GM18870 (cell line): ENCODE results near the gene SH3PXD2A.

Experiments
- ATAC-seq: cut with Tn5 transposase; IDR thresholded peaks from one replicate; pipeline ENCODE4 v1.9.1; 2021; ENCODE audit warnings: moderate library complexity; ENCODE audit not compliant: unreplicated experiment

SH3PXD2A gene

DNA sequence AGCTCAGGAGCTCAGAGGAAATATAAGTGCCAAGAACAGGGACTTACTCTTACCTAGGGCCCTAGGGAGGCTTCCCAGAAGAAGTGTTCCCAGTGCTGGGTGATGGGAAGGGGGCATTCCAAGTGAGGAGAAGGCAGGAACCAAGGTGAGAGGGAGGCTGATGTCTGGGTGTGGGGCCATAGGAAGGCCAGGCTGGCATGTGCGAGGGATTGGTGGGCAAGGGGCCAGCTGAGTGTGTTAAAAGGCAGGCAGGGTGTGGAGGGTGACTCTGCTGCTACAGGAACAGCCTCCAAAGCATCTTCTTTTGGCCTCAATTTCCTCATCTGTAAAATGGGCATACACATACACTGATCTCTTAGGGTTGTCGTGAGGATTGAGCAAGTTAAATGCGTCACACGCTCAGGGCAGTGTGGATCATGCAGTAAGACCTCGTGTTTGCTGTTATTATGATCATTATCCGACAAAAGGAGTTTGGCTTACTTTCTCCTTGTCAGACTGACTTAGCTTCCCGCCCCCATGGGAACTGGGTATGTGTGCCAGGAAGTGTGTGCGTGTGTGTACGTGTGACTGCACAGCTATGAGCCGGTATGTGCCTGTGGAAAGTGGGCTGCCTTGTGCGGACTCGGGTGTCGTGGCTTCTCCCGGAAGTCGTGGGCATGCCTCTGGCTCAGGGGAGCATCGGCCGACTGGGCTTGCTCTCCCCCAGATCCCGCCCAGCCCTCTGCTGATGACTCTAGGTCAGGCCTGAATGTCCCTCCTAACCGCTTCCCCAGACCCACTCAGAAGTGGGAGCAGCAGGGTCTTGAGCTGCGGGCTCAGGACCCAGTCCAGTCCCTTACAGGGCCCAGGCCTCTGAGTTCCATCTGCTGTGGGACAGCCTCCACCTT lies 302.3 kb downstream of the SH3PXD2A start:
- no peak for ATAC-seq

DNA sequence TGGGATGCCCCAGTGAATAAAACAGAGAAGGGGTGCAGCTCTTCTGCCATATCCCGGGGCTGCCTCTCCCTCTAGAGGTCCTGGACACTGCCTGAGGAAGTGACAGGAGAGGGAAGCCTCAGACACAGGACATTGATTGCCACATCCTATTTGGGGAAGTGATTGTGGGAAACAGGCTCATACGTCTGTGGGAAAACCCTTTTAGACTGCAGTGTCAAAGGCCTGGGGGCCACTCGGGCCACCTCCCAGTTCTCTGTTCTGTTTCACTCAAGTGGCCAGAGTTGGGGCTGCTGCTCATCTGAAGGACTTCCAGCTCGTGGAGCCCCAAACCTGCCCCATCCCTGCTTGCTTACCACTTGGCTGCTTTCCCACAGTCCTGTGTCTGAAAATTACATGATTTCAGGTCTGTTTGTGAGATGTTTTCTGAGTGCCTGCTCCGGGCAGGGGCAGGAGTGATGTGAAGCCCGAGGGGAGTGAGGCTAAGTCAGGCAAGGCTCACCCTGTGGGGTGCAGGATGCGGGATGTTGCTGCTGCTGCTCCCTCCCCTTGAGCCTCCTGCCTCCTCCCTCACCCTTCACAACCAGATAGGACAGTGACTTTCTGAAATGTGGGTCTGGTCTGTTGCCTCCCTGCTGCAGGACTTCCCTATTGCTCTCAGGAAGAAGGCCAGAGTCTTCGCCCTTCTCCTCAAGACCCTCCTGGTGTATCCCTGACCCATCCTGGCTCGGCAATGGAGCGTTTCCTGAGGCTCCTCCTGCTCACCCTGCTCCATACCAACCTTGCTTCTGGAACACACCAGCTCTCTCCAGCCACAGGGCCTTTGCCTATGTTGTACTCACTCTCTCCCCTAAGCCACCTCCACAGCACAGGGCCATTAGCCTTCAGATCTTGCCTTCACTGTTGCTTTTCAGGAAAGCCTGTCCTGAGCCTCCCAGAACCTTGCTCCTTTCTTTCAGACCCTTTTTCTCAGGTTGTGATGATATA lies 303.5 kb downstream of the SH3PXD2A start:
- no peak for ATAC-seq

- no peak for ATAC-seq
These were observed 305.1 kb downstream of the SH3PXD2A start for GRCh38 chr10:103550229-103550628.

GRCh38 chr10:103549349-103549685 lies 306.1 kb downstream of the SH3PXD2A start:
- ATAC-seq: no peak

DNA sequence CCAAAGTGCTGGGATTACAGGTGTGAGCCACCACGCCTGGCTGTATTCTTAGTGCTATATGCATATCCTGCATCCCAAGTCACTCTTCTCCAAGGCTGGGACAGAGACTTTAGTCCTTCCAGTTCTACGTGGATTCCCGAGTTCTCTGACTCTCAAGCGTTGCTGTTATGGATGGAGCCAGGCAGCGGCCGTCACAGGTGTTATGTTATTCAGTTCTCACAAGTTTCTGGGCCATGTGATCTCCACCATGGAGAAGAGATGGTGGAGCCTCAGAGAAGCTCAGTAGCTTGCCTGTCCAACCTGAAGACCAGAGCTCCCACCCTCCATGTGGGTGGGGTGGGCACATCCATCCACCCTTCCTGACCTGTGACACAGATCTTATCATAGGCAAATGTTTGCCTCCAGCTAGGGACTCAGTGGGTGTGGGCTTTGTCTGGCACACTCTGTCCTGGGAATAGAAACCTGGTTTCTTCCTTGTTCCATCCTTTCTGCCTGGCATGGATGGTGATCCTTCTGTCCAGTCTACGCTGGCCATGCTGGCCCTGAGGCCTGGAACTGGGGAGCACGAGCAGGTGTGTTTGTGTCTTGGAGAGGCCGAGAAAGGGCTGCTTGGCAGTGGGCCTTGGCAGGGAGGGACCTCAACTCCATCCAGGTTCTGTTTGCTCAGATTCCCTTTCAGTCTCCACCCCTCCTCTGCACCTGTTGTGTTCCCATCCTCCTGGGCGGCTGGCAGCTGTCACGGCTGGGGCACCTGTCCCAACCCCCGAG lies 306.6 kb downstream of the SH3PXD2A start:
- ATAC-seq: no peak

DNA sequence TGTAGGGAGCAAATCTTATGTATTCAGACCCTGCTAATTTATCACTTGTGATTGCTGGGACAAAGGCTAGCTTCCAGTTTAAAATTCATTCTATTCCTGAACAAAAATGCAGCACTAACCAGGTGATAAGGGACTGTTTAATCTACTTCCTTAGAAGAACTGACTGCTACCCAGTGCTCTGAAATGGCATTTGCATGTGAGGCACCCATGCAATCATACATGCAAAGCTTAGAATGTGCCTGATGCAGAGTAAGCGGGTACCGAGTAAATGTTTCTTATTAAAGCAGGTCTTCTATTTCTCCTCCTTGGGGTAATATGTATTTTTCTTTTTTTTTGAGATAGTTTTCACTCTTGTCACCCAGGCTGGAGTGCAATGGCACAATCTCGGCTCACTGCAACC lies 307.4 kb downstream of the SH3PXD2A start:
- no peak for ATAC-seq

- no peak for ATAC-seq
These were observed 307.9 kb downstream of the SH3PXD2A start for GRCh38 chr10:103547391-103547946.

DNA sequence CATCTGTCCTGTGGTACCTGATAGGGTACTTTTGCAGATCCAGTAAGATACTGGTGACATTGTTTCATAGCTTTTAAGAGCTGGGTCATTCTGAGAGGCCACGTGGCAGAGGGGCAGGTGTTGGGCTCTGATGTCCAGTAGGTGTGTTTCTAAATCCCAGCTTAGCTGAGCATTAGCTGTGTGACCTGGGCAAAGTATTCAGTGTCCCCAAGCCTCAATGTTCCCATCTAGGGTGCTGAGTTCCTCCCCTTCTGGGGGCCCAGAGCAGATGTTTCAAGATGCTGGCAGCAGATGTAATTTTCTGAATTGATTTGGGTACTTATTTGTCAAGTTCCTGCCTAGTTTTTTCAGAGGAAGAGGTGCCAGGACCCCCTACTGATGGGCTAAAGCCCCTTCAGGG lies 309.0 kb downstream of the SH3PXD2A start:
- no peak for ATAC-seq

- no peak for ATAC-seq
These were observed 309.6 kb downstream of the SH3PXD2A start for GRCh38 chr10:103545771-103546281.

DNA sequence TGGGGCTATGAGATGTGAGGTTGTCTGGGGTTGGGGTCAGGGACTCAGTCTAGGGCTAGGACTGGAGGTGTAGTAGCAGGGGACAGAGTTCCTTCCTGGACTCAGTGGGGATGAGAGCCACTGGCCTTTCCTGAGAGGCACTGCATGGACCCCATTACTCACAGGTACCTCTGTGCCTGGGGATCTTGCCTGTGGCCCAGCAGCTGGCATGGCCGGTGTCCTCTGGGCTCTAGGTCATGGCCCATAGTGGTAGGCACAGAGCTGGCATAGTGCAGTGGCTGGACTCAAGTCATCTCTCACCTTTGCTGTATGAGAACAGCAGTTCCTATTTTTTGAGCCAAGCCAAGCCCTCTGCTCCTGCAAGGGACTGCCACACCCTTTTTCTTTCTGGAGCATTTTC lies 310.0 kb downstream of the SH3PXD2A start:
- ATAC-seq: no peak

GRCh38 chr10:103544657-103545310 lies 310.6 kb downstream of the SH3PXD2A start:
- ATAC-seq: no peak
